GM21526 (cell line): ENCODE results near the gene KCNQ5.
A peak's percentile ranks its signal among the peaks of the same experiment; 100 is the strongest.

ENCODE experiments used
- ATAC-seq: cut with Tn5 transposase; IDR thresholded peaks from one replicate; pipeline ENCODE4 v1.9.1; 2021; ENCODE audit warnings: moderate library complexity; ENCODE audit not compliant: unreplicated experiment, low FRiP score

The KCNQ5 gene

DNA sequence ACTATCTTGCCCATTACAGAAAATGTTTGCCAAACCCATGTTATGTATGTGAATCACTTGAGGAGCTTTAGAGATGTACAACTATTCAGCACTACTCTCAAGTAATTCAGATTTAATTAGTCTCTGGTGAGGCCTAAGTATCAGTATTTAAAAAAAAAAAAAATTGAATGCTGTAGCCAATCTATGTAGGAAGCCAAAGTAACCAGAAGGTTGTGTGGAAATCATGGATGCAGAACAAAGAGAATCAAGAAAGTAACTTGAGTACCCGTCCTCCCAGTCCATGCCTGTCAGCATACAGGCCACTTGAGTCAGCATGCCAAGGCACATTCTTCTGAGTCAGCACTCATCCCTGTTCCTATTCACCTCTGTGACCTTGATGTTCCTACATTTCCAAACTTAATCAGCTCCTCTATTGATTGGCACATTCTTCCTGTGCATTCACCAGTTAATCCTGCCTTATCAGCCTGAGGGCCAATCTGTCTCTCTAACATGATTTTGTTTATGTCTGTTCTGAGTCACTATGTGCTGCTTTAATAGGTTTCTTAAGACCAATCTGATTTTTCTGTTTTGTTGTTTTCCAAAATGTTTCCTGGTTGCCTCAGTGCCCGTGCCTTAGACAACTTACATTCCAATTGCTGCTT lies 165.6 kb downstream of the KCNQ5 start:
- ATAC-seq: no peak

- no peak for ATAC-seq
Measured at GRCh38 chr6:72788188-72788587, 166.3 kb downstream of the KCNQ5 start.

DNA sequence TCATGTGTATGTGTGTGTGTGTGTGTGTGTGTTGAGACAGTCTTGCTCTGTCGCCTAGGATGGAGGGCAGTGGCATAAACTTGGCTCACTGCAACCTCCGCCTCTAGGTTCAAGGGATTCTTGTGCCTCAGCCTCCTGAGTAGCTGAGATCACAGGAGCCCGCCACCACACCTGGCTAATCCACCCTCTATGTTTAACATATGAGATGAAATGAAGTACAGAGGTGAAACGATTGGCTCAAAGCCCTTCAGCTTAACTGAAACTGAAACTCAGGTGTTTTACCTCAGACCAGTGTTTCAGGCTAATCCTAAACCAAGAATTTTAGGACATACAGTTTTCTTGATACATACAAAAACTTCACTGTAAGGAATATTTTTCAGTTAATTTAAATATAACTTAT lies 167.3 kb downstream of the KCNQ5 start:
- ATAC-seq: no peak

- ATAC-seq: no peak
Measured at GRCh38 chr6:72792692-72793091, 170.8 kb downstream of the KCNQ5 start.

- ATAC-seq: no peak
Measured at GRCh38 chr6:72793641-72794395, 172.0 kb downstream of the KCNQ5 start.

GRCh38 chr6:72798196-72798595 lies 176.3 kb downstream of the KCNQ5 start:
- no peak for ATAC-seq

DNA sequence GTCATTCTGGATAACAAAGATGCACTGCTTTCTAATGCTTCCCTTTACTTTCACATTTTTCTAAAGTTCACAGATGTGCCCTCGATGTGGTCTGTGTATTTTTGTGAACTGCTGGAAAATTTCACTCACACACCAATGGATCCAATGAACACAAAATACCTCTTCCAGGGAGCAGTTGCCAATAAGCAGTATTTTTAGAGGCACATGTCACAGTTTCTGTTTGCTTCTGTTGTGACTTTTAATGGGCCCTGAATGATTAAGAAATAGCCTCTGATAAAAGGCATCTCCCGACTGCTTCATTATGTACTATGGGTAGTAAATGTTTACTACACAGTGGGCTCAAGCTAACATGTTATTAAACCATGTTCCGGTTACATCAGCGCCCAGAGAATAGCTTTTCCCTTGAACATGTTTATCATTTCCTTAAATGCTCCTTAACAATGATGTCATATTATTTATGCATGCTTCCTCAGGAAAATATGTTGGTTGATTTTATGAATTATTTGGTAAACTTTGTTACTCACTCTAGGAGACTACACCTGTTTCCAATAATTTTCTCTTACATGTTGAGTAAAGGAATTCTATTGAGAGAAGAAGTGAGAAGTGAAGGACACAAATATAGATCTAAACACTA lies 188.0 kb downstream of the KCNQ5 start:
- no peak for ATAC-seq

DNA sequence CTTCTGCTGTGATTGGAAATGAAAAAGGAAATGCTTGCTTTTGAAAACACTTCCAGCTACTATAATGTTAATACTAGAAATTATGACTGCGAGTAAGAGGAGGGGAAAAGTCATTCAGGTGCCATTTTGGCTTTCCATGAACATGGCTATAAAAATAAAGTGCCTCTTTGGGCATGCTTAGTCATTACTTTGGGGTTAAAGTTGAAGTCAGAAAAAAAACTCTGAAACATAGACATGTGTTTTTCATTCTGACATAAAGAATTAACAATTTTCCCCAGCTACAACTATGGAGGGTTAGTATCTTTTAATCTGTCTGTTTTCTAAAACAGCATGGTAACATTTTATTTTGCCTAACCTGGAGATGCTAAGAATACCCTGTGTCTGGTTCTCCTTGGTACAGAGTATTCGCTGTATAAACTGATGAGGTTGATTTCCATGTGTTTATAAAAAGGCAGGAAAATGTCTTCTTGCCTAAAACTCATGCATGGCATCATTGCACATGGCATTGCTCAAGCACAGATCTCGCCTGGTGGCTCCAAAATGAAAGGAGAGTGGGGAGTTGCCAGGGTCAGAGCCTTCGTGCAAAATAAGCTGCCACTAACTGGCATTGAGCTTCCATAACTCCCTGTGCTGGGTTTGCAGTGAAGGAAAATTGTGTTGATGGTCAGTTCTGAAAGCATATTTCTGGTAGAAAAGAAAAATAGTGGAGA lies 188.9 kb downstream of the KCNQ5 start:
- ATAC-seq: no peak

DNA sequence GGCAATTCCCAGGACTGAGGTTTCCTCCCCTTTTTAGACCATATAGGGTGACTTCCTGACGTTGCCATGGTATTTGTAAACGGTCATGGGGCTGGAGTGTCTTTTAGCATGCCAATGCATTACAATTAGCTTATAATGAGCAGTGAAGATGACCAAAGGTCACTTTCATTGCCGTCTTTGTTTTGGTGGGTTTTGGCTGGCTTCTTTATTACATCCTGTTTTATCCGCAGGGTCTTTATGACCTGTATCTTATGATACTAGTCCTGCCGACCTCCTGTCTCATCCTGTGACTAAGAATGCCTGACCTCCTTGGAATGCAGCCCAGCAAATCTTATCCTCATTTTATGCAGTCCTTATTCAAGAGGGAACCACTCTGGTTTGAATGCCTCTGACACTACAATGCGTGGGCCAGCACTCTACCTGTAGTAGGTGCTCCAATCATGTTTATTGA lies 190.1 kb downstream of the KCNQ5 start:
- no peak for ATAC-seq

DNA sequence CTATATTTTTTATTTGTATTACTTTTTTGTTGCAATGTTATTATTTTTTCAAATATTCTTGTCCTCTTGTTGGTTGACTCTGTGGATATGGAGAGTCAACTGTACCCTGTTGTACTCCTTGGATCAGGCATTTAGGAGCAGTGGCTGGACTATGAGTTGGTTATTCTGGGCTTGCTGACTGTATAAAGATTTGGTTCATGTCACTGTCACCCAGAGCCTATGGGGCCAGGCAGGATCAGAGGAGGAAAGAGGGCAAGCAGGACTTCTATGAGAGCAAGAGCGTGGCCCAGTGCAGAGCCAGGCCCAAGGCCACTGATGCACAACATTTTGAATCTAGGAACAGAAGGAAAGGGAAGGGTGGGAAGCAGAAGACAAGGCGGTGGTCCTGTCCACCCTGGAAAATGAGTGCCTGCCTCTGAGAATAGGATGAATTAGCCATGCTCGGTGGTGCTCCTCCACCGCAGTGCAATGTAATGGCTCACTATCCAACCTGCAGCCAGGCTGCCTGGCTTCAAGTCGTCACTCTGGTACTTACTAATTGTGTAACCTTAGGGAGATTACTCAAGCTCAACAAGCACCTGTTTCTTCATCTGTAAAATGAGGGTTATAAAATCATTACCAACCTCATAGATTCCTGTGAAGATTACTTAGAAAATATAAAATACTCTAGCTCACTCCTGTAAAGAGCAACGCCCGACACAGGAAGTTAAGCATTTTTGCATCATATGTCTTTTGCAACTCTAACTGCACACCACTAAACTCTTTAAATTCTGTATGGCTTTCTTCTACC lies 192.1 kb downstream of the KCNQ5 start:
- no peak for ATAC-seq

DNA sequence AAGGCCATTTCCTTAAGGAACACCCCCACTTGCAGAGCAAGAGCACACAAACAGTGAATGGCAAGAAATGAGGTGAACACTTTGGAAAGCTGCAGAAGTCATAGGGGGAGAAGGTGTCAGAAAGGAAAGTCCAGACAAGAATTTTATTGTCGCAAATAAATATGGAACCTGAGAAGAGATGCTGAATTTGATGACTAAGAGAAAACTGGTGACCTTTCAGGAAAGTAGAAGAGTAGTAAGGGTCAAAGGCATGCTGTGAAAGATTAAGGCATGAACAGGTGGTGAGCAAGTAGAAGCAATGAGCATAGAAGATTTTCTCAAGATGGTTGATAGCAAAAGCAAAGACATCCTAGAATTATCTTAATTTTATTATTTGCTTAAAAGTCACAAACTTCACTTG lies 194.2 kb downstream of the KCNQ5 start:
- ATAC-seq: no peak

- no peak for ATAC-seq
Measured at GRCh38 chr6:72817208-72817607, 195.3 kb downstream of the KCNQ5 start.

GRCh38 chr6:72819609-72820008 lies 197.7 kb downstream of the KCNQ5 start:
- ATAC-seq: no peak

DNA sequence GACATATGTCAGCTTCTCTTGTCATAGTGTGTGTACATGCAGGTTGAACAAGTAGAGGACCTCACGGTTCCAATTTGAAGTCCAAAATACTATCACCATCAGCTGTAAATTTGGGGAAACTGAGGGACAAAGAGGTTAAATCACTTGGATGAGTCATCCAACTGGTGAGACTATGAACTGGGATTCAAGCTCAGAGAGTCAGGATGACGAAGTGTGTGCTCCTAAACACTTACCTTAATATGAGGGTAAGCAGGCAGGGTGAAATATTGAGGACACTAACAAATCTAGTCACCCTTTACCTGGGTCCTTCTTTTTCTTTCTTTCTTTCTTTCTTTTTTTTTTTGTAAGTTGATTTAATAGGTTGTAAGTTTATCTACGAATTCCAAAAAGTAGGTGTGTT lies 198.3 kb downstream of the KCNQ5 start:
- no peak for ATAC-seq

DNA sequence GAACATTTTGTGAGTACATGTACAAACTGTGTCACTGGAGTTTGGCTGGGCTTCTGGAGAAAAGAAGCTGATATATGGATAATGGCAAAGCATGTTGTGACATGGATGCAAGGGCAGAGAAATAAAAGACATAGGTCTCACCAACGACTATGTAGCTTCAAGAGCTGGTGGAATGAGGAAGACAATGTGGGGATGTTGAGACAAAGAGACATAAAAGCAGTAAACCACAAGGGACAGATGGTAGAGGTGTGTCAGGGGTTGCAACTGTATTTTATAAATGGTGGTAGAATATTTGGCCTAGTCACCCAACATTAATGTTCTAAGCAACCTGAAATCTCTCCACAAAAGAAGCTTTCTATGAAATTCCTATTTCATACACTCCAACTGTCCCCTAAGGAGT lies 199.0 kb downstream of the KCNQ5 start:
- no peak for ATAC-seq

GRCh38 chr6:72822023-72822422 lies 200.2 kb downstream of the KCNQ5 start:
- no peak for ATAC-seq

GRCh38 chr6:72822691-72823090 lies 200.8 kb downstream of the KCNQ5 start:
- ATAC-seq: no peak

GRCh38 chr6:72824833-72825232 lies 203.0 kb downstream of the KCNQ5 start:
- peak; percentile 77 for ATAC-seq

GRCh38 chr6:72825315-72825911 lies 203.5 kb downstream of the KCNQ5 start:
- ATAC-seq: peak; percentile 33

DNA sequence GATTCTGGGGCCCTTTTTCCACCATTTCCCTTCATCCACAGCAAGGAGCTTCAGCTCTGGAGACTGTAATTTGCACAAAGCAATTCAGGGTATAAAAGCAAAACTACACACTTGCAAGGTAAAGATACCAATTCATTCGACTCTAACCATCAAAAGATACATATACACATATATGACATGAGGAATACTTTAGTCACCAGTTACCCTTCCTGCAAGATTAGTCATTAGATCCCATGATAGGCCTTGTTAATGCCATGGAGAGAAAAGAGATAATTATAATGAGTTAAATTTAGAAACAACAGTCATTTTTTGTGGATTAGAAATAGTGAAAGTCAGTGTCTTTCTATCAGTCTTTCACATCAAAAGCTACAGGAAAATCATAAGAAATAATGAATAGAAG lies 204.2 kb downstream of the KCNQ5 start:
- ATAC-seq: no peak
